Ascending aorta (tissue), 2 donors: ENCODE measurements around the gene XCR1. TPM values are rescaled to one million over a fixed set of nuclear protein-coding genes. Genes with fewer than 3 reads are reported as not detected.
"Not testable (repeated sequence)": the region's sequence is repeated elsewhere in the genome, so short reads cannot be mapped to it uniquely, and the experiment has no call there.

ENCODE experiments used
- DNase-seq, 2 donors: peaks; one replicate each; pipeline ENCODE4 v3.0.0-alpha.2; 2019; ENCODE audit warnings: low spot score in 2 of 2
- H3K27ac ChIP-seq, 2 donors: fragments of 200-600 bp; sonication (generic); one replicate each; pipeline ENCODE4 v1.5.1; 2016 to 2017; ENCODE audit warnings: mild to moderate bottlenecking in 1 of 2
- H3K27me3 ChIP-seq: fragments of 200-600 bp; sonication (generic); one replicate; pipeline ENCODE4 v1.5.1; 2017
- H3K36me3 ChIP-seq, 2 donors: fragments of 200-600 bp; sonication (generic); one replicate each; pipeline ENCODE4 v1.5.1; 2016
- H3K4me1 ChIP-seq, 2 donors: fragments of 200-600 bp; sonication (generic); one replicate each; pipeline ENCODE4 v1.5.1; 2016 to 2017; ENCODE audit warnings: mild to moderate bottlenecking in 1 of 2
- H3K4me3 ChIP-seq, 2 donors: fragments of 200-600 bp; sonication (generic); one replicate each; pipeline ENCODE4 v1.5.1; 2016 to 2017; ENCODE audit warnings: mild to moderate bottlenecking in 1 of 2
- H3K9me3 ChIP-seq, 2 donors: fragments of 200-600 bp; sonication (generic); one replicate each; pipeline ENCODE4 v1.5.1; 2016
- intact Hi-C: fragments of 100-400 bp; cut with DNase I; formaldehyde crosslinking; loops from one replicate; pipeline ENCODE4 v1.15.1; 2023
- total RNA-seq: library from RNA; depleted of rRNA; stranded (reverse); fragments of >200 nt; gene quantifications from one replicate; pipeline ENCODE4 v1.1.0, GENCODE V29; 2016
- TF ChIP-seq, protein P1 (sequence below), 3 experiments: fragments of 200-600 bp in 2 of 3; fragments of 450-650 bp in 1 of 3; sonication (generic) in 2 of 3; IDR thresholded peaks; one replicate each; pipeline ENCODE4 v1.5.1; 2016 to 2019; ENCODE audit warnings: antibody characterized with exemption in 3 of 3, mild to moderate bottlenecking in 1 of 3, moderate library complexity in 1 of 3

The XCR1 gene
- total RNA-seq, 1 donor from 2014 or later = not detected

DNA sequence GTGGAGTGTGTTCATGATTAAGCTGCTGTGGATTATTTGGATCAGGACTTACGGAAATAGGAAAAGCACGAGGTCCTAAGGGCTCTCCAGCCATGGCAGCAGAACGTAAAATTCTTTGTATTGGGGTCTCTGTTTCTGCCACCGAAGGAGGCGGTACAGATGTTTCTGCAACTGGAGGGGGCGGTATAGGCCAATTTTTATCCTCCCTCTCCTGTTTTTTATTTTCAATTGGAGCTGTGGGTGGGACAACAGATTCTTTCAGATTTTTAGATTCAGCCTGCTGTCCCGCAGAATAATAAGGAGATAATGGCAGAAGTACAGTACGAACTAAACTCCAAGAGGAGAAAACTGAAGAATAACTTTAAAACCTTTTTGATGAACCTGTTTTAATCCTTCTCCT lies 26.0 kb upstream of the XCR1 start:
- H3K9me3 ChIP-seq, H3K4me3 ChIP-seq, H3K36me3 ChIP-seq, H3K27me3 ChIP-seq, H3K27ac ChIP-seq, DNase-seq, H3K4me1 ChIP-seq, intact Hi-C loops: not testable (repeated sequence)
- TF ChIP-seq, protein P1, sequence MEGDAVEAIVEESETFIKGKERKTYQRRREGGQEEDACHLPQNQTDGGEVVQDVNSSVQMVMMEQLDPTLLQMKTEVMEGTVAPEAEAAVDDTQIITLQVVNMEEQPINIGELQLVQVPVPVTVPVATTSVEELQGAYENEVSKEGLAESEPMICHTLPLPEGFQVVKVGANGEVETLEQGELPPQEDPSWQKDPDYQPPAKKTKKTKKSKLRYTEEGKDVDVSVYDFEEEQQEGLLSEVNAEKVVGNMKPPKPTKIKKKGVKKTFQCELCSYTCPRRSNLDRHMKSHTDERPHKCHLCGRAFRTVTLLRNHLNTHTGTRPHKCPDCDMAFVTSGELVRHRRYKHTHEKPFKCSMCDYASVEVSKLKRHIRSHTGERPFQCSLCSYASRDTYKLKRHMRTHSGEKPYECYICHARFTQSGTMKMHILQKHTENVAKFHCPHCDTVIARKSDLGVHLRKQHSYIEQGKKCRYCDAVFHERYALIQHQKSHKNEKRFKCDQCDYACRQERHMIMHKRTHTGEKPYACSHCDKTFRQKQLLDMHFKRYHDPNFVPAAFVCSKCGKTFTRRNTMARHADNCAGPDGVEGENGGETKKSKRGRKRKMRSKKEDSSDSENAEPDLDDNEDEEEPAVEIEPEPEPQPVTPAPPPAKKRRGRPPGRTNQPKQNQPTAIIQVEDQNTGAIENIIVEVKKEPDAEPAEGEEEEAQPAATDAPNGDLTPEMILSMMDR (IDR thresholded peaks at IDR 0.05) = peak in 1 of 3 experiments; percentile 23

GRCh38 chr3:46052531-46052930 lies 25.2 kb upstream of the XCR1 start:
- Histone ChIP-seq H3K27ac (no peak overlapping the region), H3K9me3 (no peaks in the 10 kb centered on the region), H3K36me3 (no peaks in the 10 kb centered on the region), H3K4me3 (no peak overlapping the region), H3K27me3 (no peaks in the 10 kb centered on the region), H3K4me1 (no peaks in the 10 kb centered on the region)
- no peak for DNase-seq
- intact Hi-C loops = no loop called here
- TF ChIP-seq, protein P1 (IDR thresholded peaks at IDR 0.05) = no peak

- no peak overlapping the region for H3K27ac ChIP-seq
- no peaks in the 10 kb centered on the region for H3K36me3 ChIP-seq
- H3K4me1 ChIP-seq = no peaks in the 10 kb centered on the region
- no peak for DNase-seq
- H3K9me3 ChIP-seq = no peaks in the 10 kb centered on the region
- intact Hi-C loops = no loop called here
- H3K27me3 ChIP-seq = no peaks in the 10 kb centered on the region
- TF ChIP-seq, protein P1 (IDR thresholded peaks at IDR 0.05) = no peak
- H3K4me3 ChIP-seq = no peak overlapping the region
These were observed 21.8 kb upstream of the XCR1 start for GRCh38 chr3:46049093-46049492.

DNA sequence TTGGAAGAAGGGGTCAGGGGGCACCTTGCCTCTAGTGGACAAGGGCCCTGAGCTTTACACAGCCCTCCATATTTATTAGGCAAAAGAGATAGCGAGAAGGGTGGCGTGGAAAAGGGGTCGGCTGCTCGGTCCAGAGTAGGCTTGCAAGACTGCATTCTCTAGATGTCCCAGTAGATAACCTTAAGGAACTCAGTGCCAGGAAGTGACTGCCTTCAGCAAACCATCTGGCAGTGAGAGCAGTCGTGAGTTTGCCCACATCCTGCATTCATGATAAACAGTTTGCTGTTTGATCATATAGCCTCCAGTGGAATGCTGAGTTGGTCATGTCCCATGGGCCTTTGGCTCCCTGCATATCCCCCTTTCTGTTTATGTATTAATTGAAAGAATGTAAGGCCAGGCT lies 18.9 kb upstream of the XCR1 start:
- H3K4me1 ChIP-seq, H3K27ac ChIP-seq, H3K4me3 ChIP-seq, intact Hi-C loops, DNase-seq, H3K27me3 ChIP-seq, H3K9me3 ChIP-seq, H3K36me3 ChIP-seq: not testable (repeated sequence)

DNA sequence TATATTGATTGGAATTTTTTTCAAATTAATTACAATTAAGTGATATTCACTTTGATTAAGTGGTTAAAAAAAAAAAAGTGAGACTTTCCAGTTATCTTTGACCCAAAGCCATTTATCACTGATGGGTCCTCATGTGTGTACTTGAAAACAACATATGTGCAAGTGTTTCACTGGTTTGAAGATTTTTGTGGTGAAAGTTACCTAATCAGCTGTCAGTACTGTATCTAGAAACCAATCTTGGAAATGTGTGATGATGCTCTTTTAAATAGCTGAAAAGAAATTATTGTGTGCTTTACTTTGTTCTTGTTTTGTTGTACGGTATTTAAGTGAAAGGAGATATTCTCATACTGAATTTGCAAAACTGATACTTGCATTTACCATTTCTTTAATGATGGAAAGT lies 11.6 kb upstream of the XCR1 start:
- H3K4me1 ChIP-seq = no peaks in the 10 kb centered on the region
- TF ChIP-seq, protein P1 (IDR thresholded peaks at IDR 0.05) = no peak
- H3K36me3 ChIP-seq = no peaks in the 10 kb centered on the region
- no peak overlapping the region for H3K27ac ChIP-seq
- intact Hi-C loops = no loop called here
- DNase-seq = no peak
- no peaks in the 10 kb centered on the region for H3K27me3 ChIP-seq
- no peak overlapping the region for H3K4me3 ChIP-seq
- H3K9me3 ChIP-seq = no peaks in the 10 kb centered on the region

DNA sequence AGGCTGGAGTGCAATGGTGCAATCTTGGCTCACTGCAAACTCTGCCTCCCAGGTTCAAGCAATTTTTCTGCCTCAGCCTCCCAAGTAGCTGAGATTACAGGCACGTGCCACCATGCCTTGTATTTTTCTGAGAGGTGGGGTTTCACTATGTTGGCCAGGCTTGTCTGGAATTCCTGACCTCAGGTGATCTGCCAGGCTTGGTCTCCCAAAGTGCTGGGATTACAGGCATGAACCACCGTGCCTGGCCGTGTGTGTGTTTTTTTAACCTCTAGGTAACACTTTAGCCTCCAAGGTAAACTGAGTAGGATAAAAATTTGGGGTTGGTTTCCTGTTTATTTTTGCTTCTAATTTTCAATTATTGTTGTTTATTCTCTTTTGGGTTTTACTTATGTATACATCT lies 10.8 kb upstream of the XCR1 start:
- intact Hi-C loops, H3K36me3 ChIP-seq, H3K4me3 ChIP-seq, H3K27me3 ChIP-seq, H3K9me3 ChIP-seq, H3K27ac ChIP-seq, H3K4me1 ChIP-seq, DNase-seq: not testable (repeated sequence)

DNA sequence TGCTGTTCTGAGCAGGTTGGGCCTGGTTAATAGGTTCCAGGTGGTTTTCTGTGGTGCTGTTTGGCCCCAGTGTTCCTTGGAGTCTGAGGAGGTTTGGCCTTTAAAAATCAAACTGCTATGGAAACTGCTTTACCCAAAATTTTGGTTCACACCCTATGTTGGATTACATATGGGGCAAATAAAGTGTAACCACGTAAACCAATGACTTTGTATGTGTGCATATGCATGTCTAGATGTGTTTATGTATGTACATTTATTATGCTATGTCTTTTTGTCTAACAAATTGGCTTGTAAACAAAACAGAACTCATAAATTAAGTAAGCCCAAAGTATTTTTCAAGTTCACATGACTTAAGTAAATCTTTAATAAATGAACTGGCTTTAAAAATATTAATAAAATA lies 8.9 kb upstream of the XCR1 start:
- TF ChIP-seq, protein P1 (IDR thresholded peaks at IDR 0.05) = no peak
- no peak overlapping the region for H3K4me3 ChIP-seq
- no peaks in the 10 kb centered on the region for H3K36me3 ChIP-seq
- no peaks in the 10 kb centered on the region for H3K27me3 ChIP-seq
- no peak overlapping the region for H3K27ac ChIP-seq
- no peaks in the 10 kb centered on the region for H3K9me3 ChIP-seq
- intact Hi-C loops = no loop called here
- no peak for DNase-seq
- H3K4me1 ChIP-seq = no peaks in the 10 kb centered on the region
